ENCODE measurements around the gene NAPB.
A peak's percentile ranks its signal among the peaks of the same experiment; 100 is the strongest.

The NAPB gene

GRCh38 chr20:23367770-23368169, 53.5 kb downstream of the NAPB start:
- peak overlapping the region; percentile 61 for H3K4me3 ChIP-seq (ENCODE audit: low read length, poor library complexity, severe bottlenecking)
- peak overlapping the region; percentile 41 for H3K9ac ChIP-seq (ENCODE audit: low read depth, low read length, poor library complexity, severe bottlenecking)
- H3K4me1 ChIP-seq (ENCODE audit: insufficient read depth, low read length, poor library complexity, severe bottlenecking) = peaks cover 48% of the 10 kb centered on the region
- H3K27me3 ChIP-seq (ENCODE audit: insufficient read depth, low read length, poor library complexity, severe bottlenecking) = no peaks in the 10 kb centered on the region
- no peak for TF ChIP-seq CTCF (conservative IDR thresholded peaks at IDR 0.05; ENCODE audit: low read length)
- no peak for TF ChIP-seq EZH2phosphoT487 (IDR thresholded peaks at IDR 0.05; ENCODE audit: borderline replicate concordance)
- H3K9me2 ChIP-seq (replicated peaks; ENCODE audit: low read depth, low read length) = no peaks in the 10 kb centered on the region
- no peaks in the 10 kb centered on the region for H3F3A ChIP-seq (ENCODE audit: low read depth)
- peaks cover 44% of the 10 kb centered on the region for H4K20me1 ChIP-seq (ENCODE audit: insufficient read depth, low read length, poor library complexity, severe bottlenecking)
- peak overlapping the region; percentile 76 for H3K4me2 ChIP-seq (ENCODE audit: low read depth, low read length, poor library complexity, severe bottlenecking)
- H3K36me3 ChIP-seq (ENCODE audit: insufficient read depth, low read length) = peaks cover 44% of the 10 kb centered on the region
- H2AFZ ChIP-seq (ENCODE audit: low read length) = no peak overlapping the region
- no peaks in the 10 kb centered on the region for H3K9me3 ChIP-seq (ENCODE audit: insufficient read depth, low read depth, low read length)
- peaks cover 61% of the 10 kb centered on the region for H3K79me2 ChIP-seq (ENCODE audit: insufficient read depth, low read length)

GRCh38 chr20:23366384-23366783, 54.9 kb downstream of the NAPB start:
- peak overlapping the region; percentile 41 for H3K9ac ChIP-seq (ENCODE audit: low read depth, low read length, poor library complexity, severe bottlenecking)
- no peak overlapping the region for H2AFZ ChIP-seq (ENCODE audit: low read length)
- H3F3A ChIP-seq (ENCODE audit: low read depth) = no peaks in the 10 kb centered on the region
- TF ChIP-seq CTCF (conservative IDR thresholded peaks at IDR 0.05; ENCODE audit: low read length) (no peak), EZH2phosphoT487 (IDR thresholded peaks at IDR 0.05; ENCODE audit: borderline replicate concordance) (no peak)
- H3K9me2 ChIP-seq (replicated peaks; ENCODE audit: low read depth, low read length) = no peaks in the 10 kb centered on the region
- peaks cover 31% of the 10 kb centered on the region for H3K36me3 ChIP-seq (ENCODE audit: insufficient read depth, low read length)
- H3K4me3 ChIP-seq (ENCODE audit: low read length, poor library complexity, severe bottlenecking) = peak overlapping the region; percentile 61
- peaks cover 50% of the 10 kb centered on the region for H4K20me1 ChIP-seq (ENCODE audit: insufficient read depth, low read length, poor library complexity, severe bottlenecking)
- H3K79me2 ChIP-seq (ENCODE audit: insufficient read depth, low read length) = peaks cover 68% of the 10 kb centered on the region
- no peaks in the 10 kb centered on the region for H3K27me3 ChIP-seq (ENCODE audit: insufficient read depth, low read length, poor library complexity, severe bottlenecking)
- peaks cover 48% of the 10 kb centered on the region for H3K4me1 ChIP-seq (ENCODE audit: insufficient read depth, low read length, poor library complexity, severe bottlenecking)
- peak overlapping the region; percentile 76 for H3K4me2 ChIP-seq (ENCODE audit: low read depth, low read length, poor library complexity, severe bottlenecking)
- no peaks in the 10 kb centered on the region for H3K9me3 ChIP-seq (ENCODE audit: insufficient read depth, low read depth, low read length)

- peaks cover 23% of the 10 kb centered on the region; the same call in 1 of the 2 replicates for H3K36me3 ChIP-seq (ENCODE audit: insufficient read depth, low read length)
Measured at GRCh38 chr20:23365390-23366165, 55.7 kb downstream of the NAPB start.

More at GRCh38 chr20:23365390-23366165, 55.7 kb downstream of the NAPB start:
- H3K79me2 ChIP-seq (ENCODE audit: insufficient read depth, low read length) = peaks cover 73% of the 10 kb centered on the region
- no peaks in the 10 kb centered on the region for H3K27me3 ChIP-seq (ENCODE audit: insufficient read depth, low read length, poor library complexity, severe bottlenecking)
- H3K9me2 ChIP-seq (replicated peaks; ENCODE audit: low read depth, low read length) = no peaks in the 10 kb centered on the region
- peak overlapping the region; percentile 41 for H3K9ac ChIP-seq (ENCODE audit: low read depth, low read length, poor library complexity, severe bottlenecking)
- no peaks in the 10 kb centered on the region for H3K9me3 ChIP-seq (ENCODE audit: insufficient read depth, low read depth, low read length)
- H4K20me1 ChIP-seq (ENCODE audit: insufficient read depth, low read length, poor library complexity, severe bottlenecking) = peaks cover 50% of the 10 kb centered on the region
- peaks cover 55% of the 10 kb centered on the region for H3K4me1 ChIP-seq (ENCODE audit: insufficient read depth, low read length, poor library complexity, severe bottlenecking)
- TF ChIP-seq CTCF (conservative IDR thresholded peaks at IDR 0.05; ENCODE audit: low read length) (no peak), EZH2phosphoT487 (IDR thresholded peaks at IDR 0.05; ENCODE audit: borderline replicate concordance) (no peak)
- H2AFZ ChIP-seq (ENCODE audit: low read length) = no peak overlapping the region
- H3K4me3 ChIP-seq (ENCODE audit: low read length, poor library complexity, severe bottlenecking) = peak overlapping the region; percentile 61
- peak overlapping the region; percentile 76 for H3K4me2 ChIP-seq (ENCODE audit: low read depth, low read length, poor library complexity, severe bottlenecking)
- no peaks in the 10 kb centered on the region for H3F3A ChIP-seq (ENCODE audit: low read depth)
